Central memory CD8-positive, alpha-beta T cell (primary cell): Measurements from ENCODE around the gene EFNB2.

ENCODE experiments used
- ATAC-seq: fragments of 150-1000 bp; cut with Tn5 transposase; replicated peaks from 2 replicates; pipeline ENCODE4 v1.10.0; 2022; ENCODE audit warnings: mild to moderate bottlenecking, moderate FRiP score, moderate number of reproducible peaks; ENCODE audit not compliant: poor library complexity, severe bottlenecking; ENCODE audit errors: extremely low read depth
- DNase-seq, 2 donors: peaks; one replicate each; pipeline ENCODE4 v3.0.0; 2021; ENCODE audit warnings: low spot score in 2 of 2
- H3K27ac Mint-ChIP-seq: one replicate; pipeline ENCODE4 v1.8.0; 2022; ENCODE audit warnings: low read depth, mild to moderate bottlenecking, moderate library complexity, mixed read lengths
- H3K27me3 Mint-ChIP-seq: one replicate; pipeline ENCODE4 v1.8.0; 2022; ENCODE audit warnings: mixed read lengths
- H3K36me3 Mint-ChIP-seq: one replicate; pipeline ENCODE4 v1.8.0; 2022; ENCODE audit warnings: mild to moderate bottlenecking, moderate library complexity, mixed read lengths; ENCODE audit not compliant: insufficient read depth
- H3K4me1 Mint-ChIP-seq: one replicate; pipeline ENCODE4 v1.8.0; 2022; ENCODE audit warnings: mixed read lengths
- H3K4me3 Mint-ChIP-seq: one replicate; pipeline ENCODE4 v1.8.0; 2022; ENCODE audit warnings: mild to moderate bottlenecking, moderate library complexity, mixed read lengths
- H3K9me3 Mint-ChIP-seq: one replicate; pipeline ENCODE4 v1.8.0; 2022; ENCODE audit warnings: mixed read lengths

Gene EFNB2

GRCh38 chr13:106565127-106565775 is 29.8 kb upstream of the EFNB2 start:
- Mint-ChIP-seq H3K9me3 (no peaks in the 10 kb centered on the region), H3K4me3 (peak overlapping the region; percentile 97), H3K4me1 (peaks cover 80% of the 10 kb centered on the region), H3K36me3 (peaks cover 22% of the 10 kb centered on the region), H3K27ac (peak overlapping the region; percentile 95), H3K27me3 (no peaks in the 10 kb centered on the region)
- no peak for DNase-seq
- no peak for ATAC-seq

DNA sequence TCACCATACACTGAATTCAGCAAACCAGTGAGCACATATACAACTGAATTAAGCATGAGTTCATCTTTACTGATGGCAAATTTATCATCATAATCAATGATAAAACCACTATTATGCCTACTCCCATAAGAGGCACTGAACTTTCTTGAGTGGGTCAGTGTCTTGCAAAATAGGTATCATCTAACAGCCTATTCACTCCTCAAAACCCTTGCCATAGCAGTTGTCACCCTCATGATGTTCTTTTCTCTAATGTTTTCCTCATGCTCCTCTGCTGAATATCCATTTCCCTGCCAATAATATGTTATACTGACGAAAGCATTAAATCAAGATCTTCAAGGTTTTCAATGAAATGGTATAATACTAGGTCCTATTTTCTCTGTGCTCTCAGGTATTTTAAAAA is 26.8 kb upstream of the EFNB2 start:
- DNase-seq (no peak), ATAC-seq (no peak)
- Mint-ChIP-seq H3K9me3 (no peaks in the 10 kb centered on the region), H3K27ac (peak overlapping the region; percentile 82), H3K36me3 (peaks cover 30% of the 10 kb centered on the region), H3K4me3 (peak overlapping the region; percentile 62), H3K27me3 (no peaks in the 10 kb centered on the region), H3K4me1 (peaks cover 88% of the 10 kb centered on the region)

DNA sequence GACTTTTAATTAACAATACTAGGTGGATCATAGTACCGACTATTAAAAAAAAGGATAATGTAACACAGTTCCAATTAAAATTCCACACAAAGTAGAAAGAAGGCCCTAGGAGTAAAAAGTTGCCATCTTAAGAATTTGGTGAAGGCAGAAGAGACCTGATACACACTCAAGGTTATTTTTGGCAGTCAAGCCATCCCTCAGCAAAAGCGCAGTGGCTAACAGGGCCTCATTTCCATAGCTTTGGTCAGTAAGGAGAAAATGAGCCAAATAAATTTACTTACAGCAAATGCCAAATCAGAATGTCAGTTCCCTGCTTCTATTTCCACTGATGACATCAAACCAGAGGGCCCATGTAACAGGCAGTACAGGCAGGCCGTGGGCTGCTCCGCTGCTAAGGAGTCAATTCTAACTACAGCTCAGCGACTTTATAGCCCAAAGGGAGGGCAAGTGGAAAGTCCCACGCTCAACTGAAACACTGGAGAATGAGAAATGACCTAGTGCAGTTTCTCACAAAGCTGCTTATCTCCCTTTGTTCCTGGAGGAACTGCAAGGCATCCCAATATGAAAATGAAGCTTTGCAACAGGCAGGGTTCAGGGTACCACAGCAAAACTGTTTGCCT is 26.2 kb upstream of the EFNB2 start:
- ATAC-seq = peak; percentile 69
- Mint-ChIP-seq H3K9me3 (no peaks in the 10 kb centered on the region), H3K27ac (peak overlapping the region; percentile 82), H3K4me1 (peaks cover 84% of the 10 kb centered on the region), H3K4me3 (peak overlapping the region; percentile 62), H3K27me3 (no peaks in the 10 kb centered on the region), H3K36me3 (peaks cover 32% of the 10 kb centered on the region)
- no peak for DNase-seq

DNA sequence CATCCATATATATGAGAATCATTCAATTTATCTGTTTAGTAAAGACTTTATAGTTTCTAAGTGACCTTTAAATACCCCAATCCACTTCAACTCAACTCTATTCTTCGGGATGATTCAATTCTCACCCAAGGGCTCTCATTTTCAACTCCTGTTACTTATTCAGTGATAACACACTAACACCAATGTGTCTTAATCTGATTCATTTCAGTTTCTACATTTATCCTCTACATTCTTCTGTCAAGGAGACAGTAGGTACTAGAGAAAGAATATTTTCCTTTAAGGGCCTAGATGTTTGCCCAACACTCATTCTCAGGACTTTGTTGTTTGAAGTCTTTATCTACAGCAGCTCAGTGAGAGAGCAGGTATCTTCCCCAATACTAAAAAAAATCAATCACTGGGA is 25.4 kb upstream of the EFNB2 start:
- Mint-ChIP-seq H3K36me3 (peaks cover 35% of the 10 kb centered on the region), H3K27ac (peak overlapping the region; percentile 82), H3K4me3 (peak overlapping the region; percentile 62), H3K4me1 (peaks cover 83% of the 10 kb centered on the region), H3K9me3 (no peaks in the 10 kb centered on the region), H3K27me3 (no peaks in the 10 kb centered on the region)
- DNase-seq (no peak), ATAC-seq (no peak)

DNA sequence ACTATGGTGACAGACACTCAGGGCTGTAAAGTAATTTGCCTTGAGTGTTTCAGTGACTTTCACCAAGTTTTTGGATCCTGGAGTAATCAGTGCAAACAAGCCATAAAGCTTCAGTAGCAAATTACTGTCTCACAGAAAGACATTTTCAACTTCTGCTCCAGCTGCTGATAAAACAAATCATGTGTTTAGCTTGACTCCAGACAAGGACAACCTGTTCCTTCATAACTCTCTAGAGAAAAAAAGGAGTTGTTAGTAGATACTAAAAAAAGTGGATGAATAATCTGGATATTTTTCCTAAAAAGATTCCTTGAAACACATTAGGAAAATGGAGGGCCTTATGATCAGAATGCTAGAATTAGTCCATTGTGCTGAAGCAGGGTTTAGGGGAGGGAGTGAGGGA is 23.1 kb upstream of the EFNB2 start:
- peaks cover 76% of the 10 kb centered on the region for H3K4me1 Mint-ChIP-seq
- DNase-seq (no peak), ATAC-seq (no peak)
- no peaks in the 10 kb centered on the region for H3K9me3 Mint-ChIP-seq
- H3K36me3 Mint-ChIP-seq = peaks cover 54% of the 10 kb centered on the region
- no peaks in the 10 kb centered on the region for H3K27me3 Mint-ChIP-seq
- H3K4me3 Mint-ChIP-seq = no peak overlapping the region
- H3K27ac Mint-ChIP-seq = no peak overlapping the region

DNA sequence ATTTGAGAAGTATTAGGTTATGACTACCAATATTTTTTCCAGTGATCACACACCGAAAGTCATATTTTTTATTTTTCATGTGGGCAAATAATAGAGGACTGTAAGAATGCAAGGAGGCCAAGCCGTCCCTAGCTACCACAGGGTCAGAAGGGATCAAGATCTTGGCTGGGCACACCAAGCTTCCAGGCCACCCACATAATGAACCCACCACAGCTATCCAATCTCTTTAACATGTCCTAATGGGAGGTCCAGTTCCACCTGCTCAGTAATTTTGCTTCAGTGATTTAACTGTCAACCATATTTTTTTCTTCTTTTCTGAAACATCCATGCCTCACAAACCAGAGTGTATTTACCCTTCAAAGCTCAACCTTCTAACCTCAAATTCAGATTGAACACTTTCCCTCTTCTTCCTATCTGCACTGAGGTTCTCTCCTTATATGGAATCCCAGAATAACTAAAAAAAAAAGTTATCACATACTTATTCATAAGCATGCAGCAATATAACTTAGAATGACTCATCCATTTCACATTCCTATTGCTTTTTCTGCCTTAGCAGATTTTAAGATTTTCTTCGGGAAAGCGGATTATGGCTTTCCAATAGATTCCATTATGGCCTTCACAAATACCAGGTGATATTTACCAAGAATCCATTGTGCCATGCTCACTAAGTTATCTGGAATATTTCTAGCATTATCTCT is 20.3 kb upstream of the EFNB2 start:
- Mint-ChIP-seq H3K4me3 (no peak overlapping the region), H3K4me1 (peaks cover 64% of the 10 kb centered on the region), H3K27me3 (no peaks in the 10 kb centered on the region), H3K27ac (peak overlapping the region; percentile 60), H3K36me3 (peaks cover 66% of the 10 kb centered on the region), H3K9me3 (no peaks in the 10 kb centered on the region)
- DNase-seq = no peak
- no peak for ATAC-seq

DNA sequence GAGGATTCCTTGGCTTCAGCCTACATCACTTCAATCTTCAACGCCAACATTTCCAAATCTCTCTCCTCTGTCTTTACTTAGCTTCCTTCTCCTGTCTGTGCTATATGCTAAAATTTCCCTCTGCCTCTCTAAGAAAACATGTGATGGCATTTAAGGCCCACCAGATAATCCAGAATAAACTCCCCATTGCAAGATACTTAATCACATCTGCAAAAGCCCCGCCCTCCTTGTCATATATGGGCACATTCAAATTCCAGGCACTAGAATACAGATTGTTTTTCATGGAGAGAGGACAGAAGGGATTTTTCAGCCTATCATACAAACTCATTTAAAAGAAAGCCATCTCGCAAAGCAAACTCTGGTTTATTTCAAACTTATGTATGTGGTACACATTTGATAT is 16.3 kb upstream of the EFNB2 start:
- Mint-ChIP-seq H3K27me3 (no peaks in the 10 kb centered on the region), H3K36me3 (peaks cover 55% of the 10 kb centered on the region), H3K4me1 (peaks cover 60% of the 10 kb centered on the region), H3K9me3 (no peaks in the 10 kb centered on the region), H3K4me3 (no peak overlapping the region), H3K27ac (peak overlapping the region; percentile 9)
- DNase-seq (no peak), ATAC-seq (no peak)

DNA sequence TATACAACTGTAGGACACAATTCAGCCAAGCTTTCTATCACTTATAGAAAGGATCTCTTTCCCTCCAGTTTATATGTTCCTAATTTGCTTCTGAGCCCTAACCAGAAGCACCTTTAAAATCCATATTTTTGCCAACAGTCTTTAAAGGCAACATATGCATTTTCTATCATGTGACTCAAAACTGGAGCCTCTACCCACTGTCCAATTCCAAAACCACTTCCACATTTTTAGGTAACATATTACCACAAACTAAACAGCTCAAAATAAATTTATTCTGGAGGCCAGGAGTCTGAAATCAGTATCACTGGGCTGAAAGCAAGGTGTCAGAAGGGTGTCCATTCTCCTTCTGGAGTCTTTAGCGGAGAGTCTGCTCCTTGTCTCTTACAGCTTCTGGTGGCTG is 15.9 kb upstream of the EFNB2 start:
- ATAC-seq = no peak
- H3K4me3 Mint-ChIP-seq = no peak overlapping the region
- H3K9me3 Mint-ChIP-seq = no peaks in the 10 kb centered on the region
- no peak for DNase-seq
- peaks cover 53% of the 10 kb centered on the region for H3K36me3 Mint-ChIP-seq
- peaks cover 58% of the 10 kb centered on the region for H3K4me1 Mint-ChIP-seq
- H3K27me3 Mint-ChIP-seq = no peaks in the 10 kb centered on the region
- peak overlapping the region; percentile 9 for H3K27ac Mint-ChIP-seq

- H3K4me3 Mint-ChIP-seq = no peak overlapping the region
- no peaks in the 10 kb centered on the region for H3K9me3 Mint-ChIP-seq
- no peak for DNase-seq
- H3K4me1 Mint-ChIP-seq = peaks cover 51% of the 10 kb centered on the region
- H3K27ac Mint-ChIP-seq = peak overlapping the region; percentile 72
- H3K27me3 Mint-ChIP-seq = no peaks in the 10 kb centered on the region
- peaks cover 46% of the 10 kb centered on the region for H3K36me3 Mint-ChIP-seq
- no peak for ATAC-seq
Measured at GRCh38 chr13:106550570-106551135, 15.2 kb upstream of the EFNB2 start.

DNA sequence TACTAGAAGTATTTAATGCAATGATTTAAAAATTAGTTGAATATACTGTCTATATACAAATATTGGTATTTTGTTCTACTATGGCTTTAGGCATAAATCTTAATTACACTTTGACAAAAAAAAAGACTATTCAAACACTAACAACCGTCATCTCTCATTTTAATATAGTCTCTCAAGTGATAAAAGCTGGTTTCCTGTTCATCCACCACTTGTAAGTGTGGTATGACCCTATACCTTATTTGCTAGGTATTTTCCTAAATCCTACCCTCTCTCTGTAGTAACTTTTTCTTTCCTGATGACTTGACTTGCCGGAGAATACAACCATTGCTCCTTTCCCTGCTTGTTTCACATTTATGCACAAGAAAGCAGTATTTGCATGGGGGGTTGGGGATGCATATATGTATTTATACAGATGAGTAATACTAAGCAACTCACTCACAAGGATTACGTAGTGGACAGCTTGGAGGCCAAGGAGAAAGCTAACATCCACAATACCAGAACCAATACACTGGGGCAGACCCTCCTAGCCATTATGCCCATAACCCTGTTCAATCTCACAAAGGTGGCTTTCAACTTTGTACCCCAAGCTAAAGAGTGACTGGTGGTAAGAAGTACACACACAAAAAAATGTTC is 12.7 kb upstream of the EFNB2 start:
- no peak for ATAC-seq

GRCh38 chr13:106541826-106542225 is 6.4 kb upstream of the EFNB2 start:
- Mint-ChIP-seq H3K9me3 (no peaks in the 10 kb centered on the region), H3K4me3 (no peak overlapping the region), H3K36me3 (peaks cover 19% of the 10 kb centered on the region), H3K4me1 (peaks cover under 1% of the 10 kb centered on the region), H3K27ac (no peak overlapping the region), H3K27me3 (no peaks in the 10 kb centered on the region)
- ATAC-seq (no peak), DNase-seq (no peak)

More for the DNA sequence above, 12.7 kb upstream of the EFNB2 start:
- no peak overlapping the region for H3K4me3 Mint-ChIP-seq
- no peaks in the 10 kb centered on the region for H3K9me3 Mint-ChIP-seq
- no peaks in the 10 kb centered on the region for H3K27me3 Mint-ChIP-seq
- no peak overlapping the region for H3K27ac Mint-ChIP-seq
- peaks cover 36% of the 10 kb centered on the region for H3K4me1 Mint-ChIP-seq
- no peak for DNase-seq
- H3K36me3 Mint-ChIP-seq = peaks cover 30% of the 10 kb centered on the region

GRCh38 chr13:106540613-106541012 is 5.2 kb upstream of the EFNB2 start:
- no peak for DNase-seq
- Mint-ChIP-seq H3K36me3 (peaks cover 25% of the 10 kb centered on the region), H3K27ac (no peak overlapping the region), H3K9me3 (no peaks in the 10 kb centered on the region), H3K4me1 (peaks cover 5% of the 10 kb centered on the region), H3K4me3 (no peak overlapping the region), H3K27me3 (no peaks in the 10 kb centered on the region)
- ATAC-seq = no peak
